ENCODE measurements around the gene SLC34A1.

GRCh38 chr5:177414481-177414880, 30.2 kb downstream of the SLC34A1 start:
- TF ChIP-seq POLR2AphosphoS5 (IDR thresholded peaks at IDR 0.05; ENCODE audit: borderline replicate concordance, low read depth, low read length) (no peak), EZH2 (IDR thresholded peaks at IDR 0.05) (no peak), FOXP2 (optimal IDR thresholded peaks at IDR 0.05; ENCODE audit: control extremely low read depth, extremely low read length, insufficient read depth) (no peak)
